Activated naive CD8-positive, alpha-beta T cell treated with anti-CD3 and anti-CD28 coated beads, Interleukin-2, amount 50 U/mL, for 16 hours (primary cell): Measurements from ENCODE around the gene SOX10.

Source experiments
- DNase-seq: peaks from one replicate; pipeline ENCODE4 v3.0.0-alpha.2; 2020; ENCODE audit warnings: low read depth, low spot score

The SOX10 gene

DNA sequence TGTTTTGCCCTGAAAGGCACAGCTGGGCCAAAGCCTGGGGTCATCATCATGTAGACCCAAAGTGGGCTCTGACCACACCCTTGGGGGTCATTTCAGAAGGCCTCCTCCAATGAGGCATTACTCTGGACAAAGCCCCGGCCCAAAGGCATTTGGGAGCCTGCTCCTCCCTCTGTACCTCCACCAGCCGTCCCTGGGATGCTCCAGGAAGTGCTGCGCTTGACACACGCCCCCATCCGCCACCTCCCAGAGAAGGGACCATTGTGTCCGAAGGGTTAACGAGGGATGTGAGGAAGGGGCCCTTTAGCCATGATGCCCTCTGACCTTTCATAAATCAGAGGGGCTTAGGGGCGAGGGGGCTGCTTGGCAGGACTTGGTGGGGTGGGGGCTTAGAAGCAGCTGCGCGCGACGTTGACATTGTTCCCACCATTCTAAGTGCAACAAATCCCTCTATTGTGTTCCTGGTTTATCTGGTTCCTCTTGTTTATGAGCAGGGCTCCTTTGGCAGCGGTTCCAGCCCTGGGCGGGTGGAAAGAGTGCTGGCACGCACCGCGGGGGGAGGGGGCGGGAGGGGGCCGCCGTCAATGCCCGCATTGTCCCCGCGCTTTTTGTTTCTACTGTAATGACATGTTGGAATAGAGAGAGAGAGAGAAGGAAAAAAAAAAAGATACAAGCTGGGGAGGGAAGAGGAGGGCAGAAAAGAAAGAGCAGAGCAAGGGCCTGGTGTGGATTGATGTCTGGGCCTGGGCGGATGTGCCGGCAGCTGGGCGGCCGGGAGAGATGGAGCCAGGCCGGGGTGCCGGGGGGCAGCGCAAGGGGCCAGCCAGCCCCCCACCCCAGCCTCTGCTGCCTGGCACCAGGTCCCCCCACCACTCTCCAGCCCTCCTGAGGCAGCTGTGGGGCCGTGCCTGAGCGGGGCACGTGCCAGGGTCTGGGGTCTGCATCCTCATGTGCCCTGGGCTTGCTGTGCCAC, 32.1 kb upstream of the SOX10 start:
- DNase-seq = no peak

DNA sequence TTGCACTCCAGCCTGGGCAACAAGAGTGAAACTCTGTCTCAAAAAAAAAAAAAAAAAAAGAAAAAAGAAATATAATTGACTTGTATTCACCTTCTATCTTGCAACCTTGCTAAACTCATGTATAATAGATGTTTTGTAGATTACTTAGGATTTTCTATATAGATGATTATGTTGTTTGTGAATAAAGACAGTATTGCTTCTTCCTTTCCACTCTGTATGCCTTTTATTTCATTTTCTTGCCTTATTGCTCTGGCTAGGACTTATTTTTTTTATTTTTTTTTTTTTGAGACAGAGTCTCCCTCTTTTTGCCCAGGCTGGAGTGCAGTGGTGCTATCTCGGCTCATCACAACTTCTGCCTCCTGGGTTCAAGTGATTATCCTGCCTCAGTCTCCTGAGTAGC, 29.7 kb upstream of the SOX10 start:
- DNase-seq = no peak

DNA sequence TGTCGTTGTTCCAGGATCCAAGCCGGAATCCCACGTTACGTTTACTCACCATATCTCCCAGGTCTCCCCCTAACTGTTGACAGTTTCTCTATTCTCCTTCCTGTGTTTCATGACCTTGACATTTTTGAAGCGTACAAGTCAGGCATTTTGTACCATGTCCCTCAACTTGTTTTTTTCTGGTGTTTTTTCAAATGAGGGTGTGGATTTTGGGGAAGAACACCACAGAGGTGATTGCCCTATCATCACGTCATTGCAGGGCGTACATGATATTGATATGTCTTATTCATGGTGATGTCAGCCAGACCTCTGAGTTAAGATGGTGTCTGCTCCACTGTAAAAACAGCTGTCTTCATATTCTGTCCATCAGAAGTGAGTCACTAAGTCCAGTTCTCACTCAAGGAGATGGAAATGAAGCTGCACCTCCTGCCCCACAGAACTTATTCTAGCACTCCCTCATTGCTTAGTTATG, 28.3 kb upstream of the SOX10 start:
- DNase-seq = no peak

DNA sequence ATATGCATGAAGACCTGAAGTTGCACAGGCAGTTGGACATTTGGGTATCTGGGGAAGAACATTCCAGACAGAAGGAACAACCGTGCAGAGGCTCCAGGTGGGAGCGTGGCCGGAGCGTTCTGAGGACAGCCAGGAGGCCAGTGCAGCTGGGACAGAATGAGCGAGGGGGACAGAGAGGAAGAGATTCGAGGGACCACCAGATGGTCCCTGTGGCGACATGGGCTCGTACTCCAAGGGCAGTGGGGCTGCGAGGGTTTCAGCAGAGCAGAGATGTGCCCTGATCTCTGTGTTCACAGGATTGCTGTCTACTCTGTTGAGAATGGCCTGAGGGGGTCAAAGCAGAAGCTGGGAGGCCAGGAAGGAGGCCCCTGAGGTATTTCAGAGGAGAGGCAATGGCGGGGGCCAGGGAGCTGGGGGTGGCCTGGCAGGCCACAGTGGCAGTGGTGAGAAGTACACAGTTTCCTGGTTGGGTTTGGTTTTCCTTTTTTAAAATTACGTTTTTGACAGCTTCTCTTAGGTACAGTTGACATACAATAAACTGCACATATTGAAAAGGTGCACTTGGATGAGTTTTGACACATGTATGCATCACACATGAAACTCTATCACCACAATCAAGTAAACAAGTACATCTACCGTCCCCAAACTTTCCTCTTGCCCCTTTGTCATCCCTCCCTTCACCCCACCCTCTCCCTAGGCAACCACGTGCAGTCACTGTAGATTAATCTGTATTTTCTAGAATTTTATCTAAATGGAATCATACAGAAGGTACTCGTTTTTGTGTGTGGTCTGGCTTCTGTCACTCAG, 24.8 kb upstream of the SOX10 start:
- no peak for DNase-seq

DNA sequence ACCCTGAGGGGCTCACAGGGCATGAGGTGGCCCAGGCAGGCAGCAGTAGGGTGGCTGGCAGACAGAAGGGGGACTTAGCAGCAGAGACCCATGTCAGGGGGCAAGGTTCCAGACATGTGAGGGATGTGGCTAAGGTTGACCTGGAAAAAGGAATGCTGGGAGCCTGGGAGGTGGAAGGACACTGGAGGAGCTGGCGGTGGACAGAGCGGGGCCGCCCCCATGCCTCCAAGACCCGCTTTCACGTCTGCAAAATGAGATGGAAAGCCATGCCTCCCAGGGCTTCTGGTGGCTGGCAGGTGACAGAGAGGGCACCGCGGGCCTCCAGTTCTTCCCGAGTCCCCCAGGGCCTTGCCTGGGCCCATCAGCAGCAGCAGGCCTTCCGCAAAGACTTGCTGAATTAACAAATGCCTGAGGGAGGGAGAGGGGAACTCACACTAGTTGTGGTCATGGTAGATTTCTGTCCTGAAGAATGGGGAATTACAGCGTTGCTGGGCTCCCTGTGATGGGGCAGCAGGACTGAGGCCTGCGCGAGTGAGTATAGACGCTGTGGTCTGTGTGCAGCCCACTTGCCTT, 23.1 kb upstream of the SOX10 start:
- DNase-seq = no peak

DNA sequence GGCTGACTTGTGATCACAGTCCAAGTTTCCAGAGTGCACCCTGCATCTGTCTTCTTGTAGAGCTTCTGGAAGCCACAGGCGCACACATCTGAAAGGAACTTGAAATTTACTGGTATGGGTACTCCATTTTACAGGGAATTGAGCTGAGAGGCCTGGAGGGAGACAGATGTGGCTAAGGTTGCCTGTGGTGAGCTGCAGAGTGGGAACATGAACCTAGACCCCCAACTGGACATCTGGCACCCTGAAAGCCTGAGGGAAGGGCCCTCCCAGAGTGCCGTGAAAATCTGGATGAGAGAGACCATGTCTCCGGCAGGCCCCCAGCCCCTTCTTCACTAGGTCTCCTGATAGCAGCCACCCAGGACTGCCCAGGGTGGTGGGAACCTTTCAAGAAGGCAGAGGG, 22.6 kb upstream of the SOX10 start:
- DNase-seq = no peak

DNA sequence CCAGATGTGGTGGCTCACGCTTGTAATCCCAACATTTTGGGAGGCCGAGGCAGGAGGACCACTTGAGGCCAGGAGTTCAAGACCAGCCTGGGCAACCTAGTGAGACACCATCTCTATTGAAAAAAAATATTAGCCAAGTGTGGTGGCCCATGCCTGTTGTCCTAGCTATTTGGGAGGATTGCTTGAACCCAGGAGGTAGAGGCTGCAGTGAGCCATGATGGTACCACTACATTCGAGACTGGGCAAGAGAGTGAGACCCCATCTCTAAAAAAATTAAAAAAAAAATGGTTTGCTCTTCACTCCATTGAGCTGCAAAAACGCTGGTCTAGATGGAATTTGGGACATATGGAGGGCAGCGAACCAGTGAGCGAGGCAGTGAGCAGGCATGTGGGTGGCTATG, 21.6 kb upstream of the SOX10 start:
- no peak for DNase-seq

DNA sequence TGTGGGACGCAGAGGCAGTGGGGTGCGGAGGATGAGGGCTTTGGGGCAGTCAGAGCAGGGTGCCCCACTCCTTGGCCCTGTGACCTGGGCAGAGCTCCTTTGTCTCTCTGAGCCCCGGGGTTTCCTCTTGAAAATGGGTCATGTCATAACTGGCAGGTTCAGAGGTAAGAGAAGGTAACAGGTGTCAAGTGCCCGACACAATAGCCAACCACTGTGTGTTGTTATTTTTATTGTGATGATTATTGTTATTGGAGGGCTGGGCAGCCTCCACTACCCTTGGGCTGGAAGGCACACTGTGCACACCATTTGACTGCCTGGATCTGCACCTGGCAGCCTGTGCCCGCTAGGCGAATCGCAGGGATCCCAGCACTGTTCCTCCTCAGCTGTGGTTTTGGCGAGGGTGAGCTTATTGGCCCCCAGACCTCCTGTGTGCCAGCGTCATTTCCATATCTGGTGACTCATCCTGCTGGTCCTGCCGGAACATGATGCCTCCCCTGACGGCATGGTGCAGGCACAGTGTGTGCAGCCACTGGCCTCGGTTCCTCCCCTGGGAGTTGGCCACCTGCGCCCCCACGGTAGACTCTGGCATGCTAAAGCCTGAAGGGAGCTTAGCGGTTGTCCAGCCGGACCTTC, 15.4 kb upstream of the SOX10 start:
- no peak for DNase-seq

DNA sequence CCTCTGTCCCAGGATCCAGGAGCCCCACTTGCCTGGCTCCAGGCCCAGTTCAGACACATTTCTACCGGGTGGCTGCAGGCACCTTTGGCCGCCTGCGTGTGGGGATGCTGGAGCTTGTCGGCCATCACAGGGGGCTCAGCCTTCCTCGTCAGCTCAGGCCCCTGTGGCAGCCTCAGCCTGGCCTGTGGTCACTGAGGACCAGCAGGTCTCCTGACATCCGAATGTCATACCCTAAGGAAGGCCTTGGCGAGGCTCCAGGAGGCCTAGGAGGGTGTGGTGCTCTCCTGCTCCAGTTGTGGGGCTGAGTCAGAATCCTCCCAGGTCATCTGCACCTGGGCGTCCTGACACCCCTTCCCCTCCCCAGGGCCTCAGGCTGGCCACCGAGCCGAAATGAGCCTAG, 14.9 kb upstream of the SOX10 start:
- DNase-seq = no peak

DNA sequence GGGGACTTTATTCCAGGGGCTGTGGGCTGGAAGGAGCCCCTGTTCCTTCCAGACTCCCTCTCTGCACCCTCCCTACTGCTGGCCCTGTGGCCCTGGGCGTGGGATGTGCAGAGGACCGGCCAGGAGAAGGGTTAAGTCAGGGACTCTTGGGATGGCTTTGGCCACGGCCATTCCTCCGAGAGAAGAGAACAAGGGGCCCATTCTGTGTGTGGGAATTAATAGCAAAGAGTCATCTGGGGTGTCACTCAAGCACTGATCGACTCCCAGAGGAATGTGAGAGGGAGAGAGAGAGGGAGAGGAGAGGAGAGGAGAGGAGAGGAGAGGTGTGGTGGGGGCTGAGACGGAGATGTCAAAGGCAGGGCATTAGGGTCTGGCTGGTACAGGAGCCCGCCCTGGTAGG, 14.2 kb upstream of the SOX10 start:
- DNase-seq = no peak

DNA sequence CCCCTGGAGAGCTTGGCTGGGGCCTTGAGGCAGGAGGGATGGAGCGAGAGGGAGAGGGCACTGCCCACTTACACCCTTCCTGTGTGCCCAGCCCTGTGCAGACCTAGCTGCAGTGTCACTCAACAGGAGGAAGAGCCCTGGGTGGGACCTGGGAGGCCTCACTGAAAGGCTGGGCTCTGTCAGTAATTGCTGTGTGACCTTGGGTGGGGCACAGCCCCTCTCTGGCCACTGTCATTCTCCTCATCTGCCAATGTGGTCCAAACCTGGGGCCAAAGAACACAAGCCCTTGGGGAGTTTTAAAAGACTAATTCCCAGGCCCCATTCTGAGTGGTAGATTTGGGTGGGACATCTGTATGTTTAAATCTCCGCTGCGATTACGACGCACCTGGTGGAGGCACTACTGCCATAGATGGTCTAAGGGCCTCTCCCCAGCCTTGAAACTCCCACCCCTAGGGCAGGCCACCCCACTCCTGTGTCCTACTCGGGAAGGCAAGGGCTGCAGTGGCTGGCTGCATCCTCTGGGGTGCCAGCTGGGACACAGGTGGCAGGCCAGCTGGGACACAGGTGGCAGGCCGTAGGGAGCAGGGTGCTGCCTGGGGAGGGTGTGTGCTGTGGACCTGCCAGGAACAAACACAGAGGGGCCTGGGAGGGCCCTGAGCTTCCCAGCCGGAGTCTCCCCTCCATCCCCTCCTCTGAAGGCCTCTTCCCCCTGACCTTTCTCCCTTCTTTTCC, 12.3 kb upstream of the SOX10 start:
- DNase-seq = no peak

DNA sequence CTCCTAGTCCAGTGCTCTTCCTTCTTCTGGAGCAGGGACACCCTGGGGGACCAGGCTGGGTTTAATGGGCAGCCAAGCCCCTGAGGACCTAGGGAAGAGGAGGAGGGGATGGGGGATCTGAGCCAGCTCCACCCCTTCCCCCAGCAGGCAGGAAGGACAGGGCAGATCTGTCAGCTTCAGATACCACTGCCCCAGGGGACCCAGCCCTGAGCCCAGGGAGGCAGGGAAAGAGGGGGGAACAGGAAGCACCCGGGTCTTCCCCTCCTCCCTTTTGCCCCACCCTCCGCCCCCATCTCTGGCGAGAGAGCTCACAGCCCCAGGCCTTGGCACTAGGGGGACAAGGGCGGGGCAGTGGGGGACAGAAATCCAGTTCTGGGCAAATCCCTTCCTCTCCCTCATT, 11.7 kb upstream of the SOX10 start:
- DNase-seq = no peak

DNA sequence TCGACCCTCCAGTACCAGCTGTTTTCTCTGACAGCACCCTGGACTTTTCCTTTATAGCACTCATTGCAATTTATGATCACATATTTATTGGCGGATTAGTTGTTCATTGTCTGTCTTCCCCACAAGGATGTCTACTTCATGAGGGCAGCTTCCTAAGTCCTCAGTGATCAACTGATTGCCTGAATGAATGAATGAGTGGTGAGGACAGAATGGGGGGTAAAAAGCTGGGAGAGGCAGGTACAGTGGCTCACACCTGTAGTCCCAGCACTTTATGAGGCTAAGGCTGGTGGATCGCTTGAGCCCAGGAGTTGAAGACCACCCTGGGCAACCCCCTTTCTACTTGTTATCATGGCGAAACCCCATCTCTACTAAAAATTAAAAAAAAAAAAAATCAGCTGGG, 11.1 kb upstream of the SOX10 start:
- DNase-seq = no peak

DNA sequence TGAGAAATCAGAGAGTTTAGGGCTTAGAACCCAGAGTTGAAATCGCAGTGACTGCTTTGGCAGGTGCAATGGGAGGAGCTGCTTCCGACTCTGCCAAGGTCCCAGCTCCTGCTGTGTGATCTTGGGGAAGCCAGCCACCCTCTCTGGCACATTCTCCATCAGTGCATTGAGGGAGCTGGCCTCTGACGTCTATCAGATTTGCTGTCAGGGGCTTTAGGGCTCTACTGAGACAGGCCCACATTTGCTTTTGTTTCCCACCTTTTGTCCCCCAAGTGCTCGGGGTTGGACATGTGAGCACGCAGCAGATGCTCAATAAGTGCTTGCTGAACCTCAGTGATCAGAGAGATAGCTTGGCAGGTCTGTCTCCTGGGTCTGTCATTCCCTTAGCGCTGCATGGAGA, 10.6 kb upstream of the SOX10 start:
- no peak for DNase-seq

DNA sequence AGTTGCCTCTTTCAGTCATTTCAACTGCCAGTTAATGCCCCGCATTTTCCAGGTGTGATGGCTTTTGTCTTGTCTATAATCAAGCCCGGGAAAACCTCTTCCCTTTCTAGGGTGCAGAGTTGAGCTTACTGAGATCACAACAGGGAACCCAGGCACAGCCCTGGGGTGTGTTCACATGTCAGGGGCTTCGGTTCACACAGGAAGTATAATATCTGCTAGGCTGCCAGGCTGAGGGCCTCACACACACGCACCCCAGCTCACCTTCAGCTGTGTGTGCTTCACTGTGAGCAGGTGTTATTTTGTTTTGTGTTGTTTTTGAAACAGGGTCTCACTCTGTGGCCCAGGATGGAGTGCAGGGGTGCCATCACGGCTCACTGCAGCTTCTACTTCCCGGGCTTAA, 9.7 kb upstream of the SOX10 start:
- DNase-seq = no peak

DNA sequence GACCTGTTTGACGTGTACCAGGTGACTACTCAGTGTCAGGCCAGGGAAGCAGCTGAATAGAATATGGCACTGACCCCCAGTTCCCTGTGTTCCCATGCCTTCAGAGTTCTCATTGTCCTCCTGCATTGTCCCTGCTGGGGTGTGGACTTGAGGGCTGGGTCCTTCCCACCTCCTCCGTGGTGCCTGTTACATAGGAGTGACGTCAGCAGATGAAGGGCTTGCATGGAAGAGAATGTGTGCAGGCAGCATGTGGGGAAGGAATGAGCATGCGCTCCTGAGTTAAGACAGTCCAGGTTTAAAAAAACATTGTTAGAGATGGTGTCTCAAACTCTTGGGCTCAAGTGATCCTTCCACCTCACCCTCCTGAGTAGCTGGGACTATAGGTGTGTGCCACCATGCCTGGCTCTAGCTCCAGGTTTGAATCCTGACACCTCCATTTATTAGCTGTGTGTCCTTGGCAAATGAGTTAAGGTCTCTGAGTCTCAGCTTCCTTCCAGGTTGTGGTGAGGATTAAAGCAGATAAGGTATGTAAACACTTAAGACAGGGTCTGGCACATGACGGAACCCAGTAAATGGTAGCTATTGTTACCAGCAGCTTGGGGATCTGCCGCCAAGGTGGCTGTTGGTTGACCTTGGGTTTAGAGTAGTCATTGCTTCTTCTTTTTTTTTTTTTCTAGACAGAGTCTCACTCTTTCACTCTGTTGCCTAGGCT, 7.5 kb upstream of the SOX10 start:
- no peak for DNase-seq

DNA sequence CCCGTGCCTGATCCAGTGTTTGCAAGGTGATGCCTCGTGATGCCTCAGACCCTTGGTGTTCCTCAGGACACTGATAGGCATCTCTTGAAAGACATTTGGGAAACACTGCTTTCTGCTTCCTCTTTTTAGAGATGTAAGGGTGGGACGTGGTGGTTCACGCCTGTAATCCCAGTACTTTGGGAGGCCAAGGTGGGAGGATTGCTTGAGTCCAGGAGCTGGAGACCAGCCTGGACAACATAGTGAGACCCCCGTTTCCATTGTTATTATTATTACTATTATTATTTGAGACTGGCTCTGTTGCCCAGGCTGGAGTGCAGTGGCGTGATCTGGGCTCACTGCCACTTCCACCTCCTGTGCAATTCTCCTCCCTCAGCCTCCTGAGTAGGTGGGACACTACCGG, 6.5 kb upstream of the SOX10 start:
- DNase-seq = no peak

DNA sequence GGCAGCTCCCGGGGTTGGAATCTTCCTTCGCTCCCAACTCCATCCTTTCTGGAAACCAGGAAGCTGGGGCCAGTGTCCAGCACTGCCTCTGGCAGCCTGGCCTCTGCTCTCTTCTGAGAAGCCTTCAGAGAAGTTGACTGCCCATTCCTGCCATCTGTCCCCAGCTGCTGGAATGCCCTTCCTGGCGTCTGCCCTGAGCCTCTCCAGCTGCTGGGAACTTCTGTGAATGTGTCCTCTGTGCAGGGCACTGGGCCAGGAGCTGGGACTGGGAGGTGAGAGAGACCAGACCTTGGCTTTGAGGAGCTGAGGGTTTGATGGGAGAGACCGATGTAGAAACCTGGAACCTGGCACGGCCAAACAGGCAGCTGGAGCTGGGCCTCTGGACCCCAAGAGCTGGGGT, 5.9 kb upstream of the SOX10 start:
- no peak for DNase-seq

DNA sequence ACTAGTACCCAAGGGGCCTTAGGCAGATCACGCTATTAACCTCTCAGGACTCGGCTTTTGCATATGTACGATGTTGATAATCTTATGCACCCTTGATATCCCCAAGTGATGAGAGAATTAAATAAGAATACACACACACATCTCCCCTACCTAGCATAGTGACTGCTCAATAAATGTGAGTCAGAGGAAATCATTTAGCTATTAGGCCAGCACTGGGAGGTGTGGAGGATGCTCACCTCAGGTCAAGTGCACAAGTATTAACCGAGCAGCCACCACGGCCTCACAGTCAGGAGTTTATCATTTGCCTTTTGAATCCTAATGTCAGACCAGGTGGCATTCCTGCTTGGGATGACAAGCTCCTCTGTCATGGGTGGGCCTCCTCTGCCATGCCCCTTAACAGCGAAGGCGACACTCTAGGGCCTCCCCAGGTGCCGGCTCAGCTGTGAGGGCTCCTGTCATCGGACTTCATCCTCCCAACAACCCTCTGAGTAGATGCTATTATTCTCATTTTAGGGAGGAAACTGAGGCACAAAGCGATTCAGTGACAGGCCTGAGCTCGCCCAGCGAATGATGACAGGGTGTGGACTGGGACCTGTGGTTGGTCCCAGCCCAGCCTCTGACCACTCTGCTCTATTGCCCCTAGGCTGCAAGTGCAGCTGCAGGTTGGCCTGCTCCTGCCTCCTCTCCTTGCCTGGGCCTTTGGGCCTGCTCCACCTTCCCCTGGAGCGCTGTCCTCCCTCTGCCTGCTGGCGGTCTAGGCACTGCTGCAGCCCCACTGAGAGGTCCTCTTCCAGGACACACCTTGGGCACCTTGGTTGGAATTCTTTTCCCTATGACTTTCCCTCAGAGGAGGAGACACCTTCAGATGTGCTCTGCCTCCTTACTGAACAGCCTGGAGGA, 5.0 kb upstream of the SOX10 start:
- no peak for DNase-seq

DNA sequence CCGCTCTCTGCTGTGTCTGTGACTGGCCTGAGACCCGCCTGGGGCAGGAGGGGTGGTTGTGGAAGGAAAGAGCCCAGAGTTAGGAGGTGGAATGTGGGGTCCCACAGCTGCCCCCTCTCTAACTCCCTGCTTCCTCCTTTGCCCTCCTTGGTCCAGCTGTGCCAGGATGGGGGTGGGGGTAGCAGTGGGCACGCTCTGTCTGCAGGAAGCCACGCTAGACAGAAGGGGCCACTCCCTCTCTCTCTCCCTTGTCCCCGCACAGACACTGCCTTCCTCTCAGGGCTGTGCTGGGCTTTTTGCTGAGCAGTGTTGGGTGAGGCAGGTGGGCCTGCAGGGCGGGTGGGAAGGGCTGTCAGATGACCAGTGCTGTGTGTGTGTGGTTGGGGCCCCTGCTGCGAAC, 2.0 kb upstream of the SOX10 start:
- no peak for DNase-seq
